H1 (cell line): ENCODE measurements around the gene AIFM1. TPM values are rescaled to one million over a fixed set of nuclear protein-coding genes. Genes with fewer than 3 reads are reported as not detected.

Experiments used
- CTCF ChIA-PET: fragments of 300-600 bp; sonication (Branson Sonifier 250); formaldehyde crosslinking; loops from one replicate; lab custom pipeline; 2021; ENCODE audit not compliant: partially characterized antibody; lab: Charles Lee
- POLR2A ChIA-PET: fragments of 300-600 bp; sonication (Branson Sonifier 250); formaldehyde crosslinking; loops from one replicate; lab custom pipeline; 2021; ENCODE audit warnings: inconsistent platforms; ENCODE audit not compliant: partially characterized antibody; lab: Charles Lee
- DNase-seq, 2 experiments: peaks; one replicate each; pipeline versions ENCODE4 v3.0.0 to v3.0.0-alpha.2; 2010 to 2022; ENCODE audit warnings: low spot score in 2 of 2, low read depth in 1 of 2, mixed read lengths in 1 of 2
- FAIRE-seq: peaks from 2 replicates; lab custom pipeline; 2011; peaks lifted over from hg19 to GRCh38; lab: Jason Lieb, UNC
- H2AFZ ChIP-seq: 2 replicates; pipeline ENCODE4 v1.8.1; 2012; ENCODE audit warnings: low read length, inconsistent platforms
- H2AK5ac ChIP-seq: 2 replicates; pipeline ENCODE4 v1.6.1; 2013; ENCODE audit warnings: low read depth, low read length
- H2BK120ac ChIP-seq: replicated peaks from 2 replicates; pipeline ENCODE3; 2013; ENCODE audit warnings: low read depth, low read length, inconsistent platforms
- H2BK12ac ChIP-seq: 2 replicates; pipeline ENCODE4 v1.6.1; 2013; ENCODE audit warnings: low read depth, low read length
- H2BK15ac ChIP-seq: 2 replicates; pipeline ENCODE4 v1.6.1; 2013; ENCODE audit warnings: low read length
- H2BK20ac ChIP-seq: 2 replicates; pipeline ENCODE4 v1.6.1; 2013; ENCODE audit warnings: low read length
- H2BK5ac ChIP-seq: 2 replicates; pipeline ENCODE4 v1.6.1; 2013; ENCODE audit warnings: low read depth, low read length
- H3K14ac ChIP-seq: 2 replicates; pipeline ENCODE4 v1.6.1; 2013; ENCODE audit warnings: inconsistent platforms; ENCODE audit not compliant: insufficient read length
- H3K18ac ChIP-seq: 2 replicates; pipeline ENCODE4 v1.6.1; 2013; ENCODE audit warnings: low read length; ENCODE audit errors: extremely low read depth
- H3K23ac ChIP-seq: 2 replicates; pipeline ENCODE4 v1.6.1; 2013; ENCODE audit warnings: inconsistent platforms; ENCODE audit not compliant: insufficient read length
- H3K23me2 ChIP-seq: 2 replicates; pipeline ENCODE4 v1.6.1; 2013; ENCODE audit warnings: low read depth, low read length
- H3K27ac ChIP-seq: 2 replicates; pipeline ENCODE4 v1.6.1; 2011; ENCODE audit warnings: low read depth, low read length, inconsistent platforms
- H3K27me3 ChIP-seq, 4 experiments: replicated peaks in 1 of 4; 1 replicate in 1 of 4; 2 replicates in 3 of 4; pipeline versions ENCODE4 v1.6.1 to v1.8.1; 2011 to 2013; ENCODE audit warnings: low read length in 3 of 4, mild to moderate bottlenecking in 3 of 4, inconsistent platforms in 2 of 4, mixed read lengths in 2 of 4, moderate library complexity in 1 of 4; ENCODE audit not compliant: control insufficient read depth in 3 of 4, insufficient read depth in 3 of 4; ENCODE audit errors: extremely low read depth in 1 of 4
- H3K36me3 ChIP-seq, 4 experiments: 2 replicates each; pipeline versions ENCODE4 v1.6.1 to v1.8.1; 2011 to 2013; ENCODE audit warnings: mild to moderate bottlenecking in 4 of 4, low read length in 3 of 4, moderate library complexity in 2 of 4, control low read depth in 1 of 4, inconsistent platforms in 1 of 4; ENCODE audit not compliant: insufficient read depth in 4 of 4, control insufficient read depth in 2 of 4
- H3K4ac ChIP-seq: replicated peaks from 2 replicates; pipeline ENCODE3; 2013; ENCODE audit warnings: low read length, low read depth, mixed read lengths, inconsistent platforms; ENCODE audit not compliant: insufficient read length
- H3K4me1 ChIP-seq, 4 experiments: replicated peaks in 1 of 4; 1 replicate in 1 of 4; 2 replicates in 3 of 4; pipeline versions ENCODE4 v1.6.1 to v1.8.1; 2011 to 2013; ENCODE audit warnings: low read length in 3 of 4, inconsistent platforms in 2 of 4, mixed read lengths in 1 of 4; ENCODE audit not compliant: insufficient read depth in 4 of 4, control insufficient read depth in 3 of 4
- H3K4me2 ChIP-seq, 2 experiments: 2 replicates each; pipeline versions ENCODE4 v1.6.1 to v1.8.1; 2011 to 2013; ENCODE audit warnings: low read depth in 2 of 2, low read length in 2 of 2, control low read depth in 1 of 2, inconsistent platforms in 1 of 2, mild to moderate bottlenecking in 1 of 2; ENCODE audit not compliant: insufficient read depth in 1 of 2
- H3K4me3 ChIP-seq, 4 experiments: fragments of 200-600, 300-600 bp in 1 of 4; sonication (generic), shearing (Covaris generic), sonication (Bioruptor Twin) in 1 of 4; 2 replicates each; pipeline versions ENCODE4 v1.5.1 to v1.8.1; 2011 to 2016; ENCODE audit warnings: low read length in 4 of 4, low read depth in 3 of 4, control low read depth in 2 of 4, inconsistent platforms in 2 of 4, mild to moderate bottlenecking in 2 of 4, mixed read lengths in 1 of 4, moderate library complexity in 1 of 4; ENCODE audit not compliant: insufficient read depth in 2 of 4; ENCODE audit errors: extremely low read depth in 1 of 4
- H3K56ac ChIP-seq: replicated peaks from 2 replicates; pipeline ENCODE3; 2013; ENCODE audit warnings: low read depth, mild to moderate bottlenecking, mixed read lengths, low read length, inconsistent platforms; ENCODE audit not compliant: insufficient read length
- H3K79me1 ChIP-seq: 2 replicates; pipeline ENCODE4 v1.6.1; 2013; ENCODE audit warnings: low read depth, low read length, control low read depth
- H3K79me2 ChIP-seq, 2 experiments: 2 replicates each; pipeline versions ENCODE4 v1.6.1 to v1.8.1; 2012 to 2013; ENCODE audit warnings: low read length in 2 of 2, mild to moderate bottlenecking in 2 of 2, inconsistent platforms in 1 of 2; ENCODE audit not compliant: insufficient read depth in 2 of 2, control insufficient read depth in 1 of 2
- H3K9ac ChIP-seq, 4 experiments: replicated peaks in 1 of 4; 1 replicate in 1 of 4; 2 replicates in 3 of 4; pipeline versions ENCODE4 v1.6.1 to v1.8.1; 2011 to 2013; ENCODE audit warnings: low read depth in 3 of 4, low read length in 3 of 4, control low read depth in 2 of 4, mild to moderate bottlenecking in 2 of 4, moderate library complexity in 2 of 4, inconsistent platforms in 1 of 4; ENCODE audit errors: extremely low read depth in 1 of 4
- H3K9me3 ChIP-seq, 2 experiments: 2 replicates each; pipeline versions ENCODE4 v1.6.1 to v1.8.1; 2012 to 2013; ENCODE audit warnings: mild to moderate bottlenecking in 2 of 2, moderate library complexity in 2 of 2, control low read depth in 1 of 2, inconsistent platforms in 1 of 2, low read depth in 1 of 2, low read length in 1 of 2, mixed read lengths in 1 of 2; ENCODE audit not compliant: insufficient read depth in 2 of 2
- H4K20me1 ChIP-seq, 2 experiments: replicated peaks in 1 of 2; 2 replicates each; pipeline versions ENCODE3 to v1.8.1; 2011 to 2013; ENCODE audit warnings: inconsistent platforms in 2 of 2, low read length in 2 of 2, mild to moderate bottlenecking in 1 of 2; ENCODE audit not compliant: insufficient read depth in 2 of 2, control insufficient read depth in 1 of 2
- H4K5ac ChIP-seq: 2 replicates; pipeline ENCODE4 v1.6.1; 2013; ENCODE audit warnings: low read length, low read depth, mixed read lengths, inconsistent platforms; ENCODE audit not compliant: insufficient read length
- H4K8ac ChIP-seq: 2 replicates; pipeline ENCODE4 v1.8.0; 2013; ENCODE audit warnings: mild to moderate bottlenecking, moderate library complexity, low read length, inconsistent platforms; ENCODE audit not compliant: insufficient read depth; ENCODE audit errors: extremely low read depth
- H4K91ac ChIP-seq: replicated peaks from 2 replicates; pipeline ENCODE3; 2013; ENCODE audit warnings: low read length, mixed read lengths, inconsistent platforms; ENCODE audit not compliant: insufficient read length
- CTCF ChIP-seq, 3 experiments: IDR thresholded peaks; 1 replicate in 2 of 3; 2 replicates in 1 of 3; pipeline versions ENCODE4 v1.5.1 to v1.6.1; 2011; ENCODE audit warnings: low read length in 3 of 3, mild to moderate bottlenecking in 3 of 3, inconsistent platforms in 2 of 3, low read depth in 1 of 3, moderate library complexity in 1 of 3; ENCODE audit not compliant: insufficient read depth in 1 of 3; ENCODE audit errors: control extremely low read depth in 1 of 3
- HDAC6 ChIP-seq: IDR thresholded peaks from one replicate; pipeline ENCODE4 v1.7.1; 2012; ENCODE audit warnings: low read depth, mild to moderate bottlenecking, inconsistent platforms, low read length, moderate library complexity
- NRF1 ChIP-seq: IDR thresholded peaks from 2 replicates; pipeline ENCODE4 v1.6.1; 2011; ENCODE audit warnings: mild to moderate bottlenecking, low read depth, low read length, improper control_type of control experiment
- PHF8 ChIP-seq: fragments of 200-600 bp; sonication (generic); conservative IDR thresholded peaks from 2 replicates; pipeline ENCODE4 v1.7.1; 2012; ENCODE audit warnings: low read depth, mild to moderate bottlenecking, inconsistent platforms, low read length, moderate library complexity
- SAP30 ChIP-seq: fragments of 300-600 bp; sonication (generic); IDR thresholded peaks from 2 replicates; pipeline ENCODE4 v1.7.1; 2012; ENCODE audit warnings: low read length, moderate library complexity, mild to moderate bottlenecking, inconsistent platforms; ENCODE audit not compliant: insufficient read depth, insufficient replicate concordance
- TAF7 ChIP-seq: optimal IDR thresholded peaks from 2 replicates; pipeline ENCODE3; 2011; ENCODE audit warnings: low read depth, mild to moderate bottlenecking, inconsistent platforms, low read length, moderate library complexity, borderline replicate concordance
- WGBS, 2 experiments: shearing (Covaris generic) in 1 of 2; methylation state at CpG; one replicate each; pipeline versions ENCODE4 v1.1.6 to v1.1.7; 2013 to 2015; ENCODE audit warnings: low lambda C conversion rate in 2 of 2, mixed read lengths in 2 of 2, inconsistent platforms in 1 of 2, low coverage in 1 of 2, missing lambda C conversion rate in 1 of 2; ENCODE audit not compliant: insufficient replicate concordance in 2 of 2, insufficient coverage in 1 of 2, insufficient read length in 1 of 2; ENCODE audit errors: extremely low coverage in 1 of 2, missing lambda C conversion rate in 1 of 2; 5-methylcytosine and 5-hydroxymethylcytosine counted together
- polyA plus RNA-seq, 7 experiments: library from polyadenylated mRNA; depleted of rRNA in 3 of 7; stranded (reverse) in 5 of 7; unstranded in 2 of 7; fragments of >200 nt in 5 of 7; fragments of 200-250 nt in 2 of 7; gene quantifications; 1 replicate in 5 of 7; 2 replicates in 1 of 7; 4 replicates in 1 of 7; pipeline versions ENCODE4 v1.2.1 to v1.2.3, GENCODE V29; 2011 to 2013; ENCODE audit warnings: missing spikeins in 2 of 7, mixed read lengths in 2 of 7
- total RNA-seq: library from RNA; stranded (reverse); fragmentation: NEBNext Ultra II Directional; extraction: Animal tissue kit (Norgen Biotek cat#: 25700); gene quantifications from 2 replicates; pipeline ENCODE4 v1.2.1, GENCODE V29; 2021

Gene AIFM1
- total and polyA plus RNA-seq, 2 of the 8 experiments (the other 6 are each of a cell fraction or from before 2014, with no cell fraction given), result 34.1 to 55.4 TPM

- WGBS, 2 experiments, result 44% methylated on average over 2 of the region's 7 CpGs; no CpG with 5 or more reads in 1 of the 2 experiments
- H3K23ac ChIP-seq, result no peak overlapping the region
- no peaks in the 10 kb centered on the region for H3K36me3 ChIP-seq
- H2BK20ac ChIP-seq, result no peak overlapping the region
- H2AK5ac ChIP-seq, result no peak overlapping the region
- no peak overlapping the region for H3K27ac ChIP-seq
- H3K4me3 ChIP-seq, result no peak overlapping the region
- TF ChIP-seq SAP30, result no peak
- TF ChIP-seq HDAC6, result no peak
- TF ChIP-seq NRF1, result no peak
- no peak for TF ChIP-seq CTCF (IDR thresholded peaks at IDR 0.05; ENCODE audit: control extremely low read depth in 1 of 3, insufficient read depth in 1 of 3, low read depth in 1 of 3, low read length in 3 of 3)
- no peak for TF ChIP-seq TAF7
- no peak for TF ChIP-seq PHF8
- H2BK5ac ChIP-seq, result no peak overlapping the region
- no peaks in the 10 kb centered on the region for H3K27me3 ChIP-seq
- no peak overlapping the region for H2BK15ac ChIP-seq
- H3K4me1 ChIP-seq, result peaks cover 0 to 22% (median 6%) of the 10 kb centered on the region in 4 experiments; a peak in 5 of 7 replicates
- no peak overlapping the region for H2BK120ac ChIP-seq
- H3K79me2 ChIP-seq, result no peaks in the 10 kb centered on the region
- no peaks in the 10 kb centered on the region for H3K9me3 ChIP-seq
- H3K9ac ChIP-seq, result no peak overlapping the region
- H3K18ac ChIP-seq, result no peak overlapping the region
- H2BK12ac ChIP-seq, result no peak overlapping the region
- no peak for FAIRE-seq
- H4K8ac ChIP-seq, result no peak overlapping the region
- no peak overlapping the region for H4K91ac ChIP-seq
- H4K5ac ChIP-seq, result no peak overlapping the region
- no peak overlapping the region for H3K14ac ChIP-seq
- 0 out of 4 replicates have a peak overlapping the region, but pooled peaks of 1 of the 2 experiments have one; percentile 16 for H3K4me2 ChIP-seq
- ChIA-PET CTCF (no interaction called here), POLR2A (no interaction called here)
- no peak overlapping the region for H2AFZ ChIP-seq
- DNase-seq, result no peak
- H3K23me2 ChIP-seq, result no peaks in the 10 kb centered on the region
- no peaks in the 10 kb centered on the region for H4K20me1 ChIP-seq
- no peak overlapping the region for H3K4ac ChIP-seq
- H3K79me1 ChIP-seq, result no peaks in the 10 kb centered on the region
- no peak overlapping the region for H3K56ac ChIP-seq
These were observed 82.5 kb downstream of the AIFM1 start for GRCh38 chrX:130083107-130083490.
